Left ventricle myocardium inferior (tissue), 1 donor: ENCODE measurements around the gene KLHL7. TPM values are rescaled to one million over a fixed set of nuclear protein-coding genes. Genes with fewer than 3 reads are reported as not detected.
A peak's percentile ranks its signal among the peaks of the same experiment; 100 is the strongest.

Source experiments
- DNase-seq: peaks from one replicate; pipeline ENCODE4 v3.0.0-alpha.2; 2020
- H3K27ac ChIP-seq: fragments of 200-600 bp; replicated peaks from 2 replicates; pipeline ENCODE4 v1.8.0; 2021
- H3K27me3 ChIP-seq: fragments of 200-600 bp; 2 replicates; pipeline ENCODE4 v1.8.0; 2021; ENCODE audit warnings: low read depth
- H3K36me3 ChIP-seq: fragments of 200-600 bp; 2 replicates; pipeline ENCODE4 v1.8.0; 2021
- H3K4me1 ChIP-seq: fragments of 200-600 bp; 2 replicates; pipeline ENCODE4 v1.8.0; 2021
- H3K4me3 ChIP-seq: fragments of 200-600 bp; 2 replicates; pipeline ENCODE4 v1.8.0; 2021; ENCODE audit warnings: mild to moderate bottlenecking, moderate library complexity
- H3K9me3 ChIP-seq: fragments of 200-600 bp; replicated peaks from 2 replicates; pipeline ENCODE4 v1.8.0; 2021
- intact Hi-C: fragments of 100-400 bp; cut with micrococcal nuclease; formaldehyde crosslinking; loops from one replicate; pipeline ENCODE4 v1.11.0; 2022
- total RNA-seq: library from RNA; stranded (reverse); fragmentation: NEBNext Ultra II Directional; extraction: Animal tissue kit (Norgen Biotek cat#: 25700); gene quantifications from one replicate; pipeline ENCODE4 v1.2.1, GENCODE V29; 2021
- TF ChIP-seq, protein P1 (sequence below): fragments of 200-600 bp; IDR thresholded peaks from 2 replicates; pipeline ENCODE4 v1.8.0; 2021; ENCODE audit warnings: antibody characterized with exemption, mild to moderate bottlenecking, borderline replicate concordance
- donor health status: DM: no; HTN: yes; CAD: no; lungs with severe emphysema.

Gene KLHL7
- total RNA-seq, 1 donor from 2014 or later: 150 TPM

DNA sequence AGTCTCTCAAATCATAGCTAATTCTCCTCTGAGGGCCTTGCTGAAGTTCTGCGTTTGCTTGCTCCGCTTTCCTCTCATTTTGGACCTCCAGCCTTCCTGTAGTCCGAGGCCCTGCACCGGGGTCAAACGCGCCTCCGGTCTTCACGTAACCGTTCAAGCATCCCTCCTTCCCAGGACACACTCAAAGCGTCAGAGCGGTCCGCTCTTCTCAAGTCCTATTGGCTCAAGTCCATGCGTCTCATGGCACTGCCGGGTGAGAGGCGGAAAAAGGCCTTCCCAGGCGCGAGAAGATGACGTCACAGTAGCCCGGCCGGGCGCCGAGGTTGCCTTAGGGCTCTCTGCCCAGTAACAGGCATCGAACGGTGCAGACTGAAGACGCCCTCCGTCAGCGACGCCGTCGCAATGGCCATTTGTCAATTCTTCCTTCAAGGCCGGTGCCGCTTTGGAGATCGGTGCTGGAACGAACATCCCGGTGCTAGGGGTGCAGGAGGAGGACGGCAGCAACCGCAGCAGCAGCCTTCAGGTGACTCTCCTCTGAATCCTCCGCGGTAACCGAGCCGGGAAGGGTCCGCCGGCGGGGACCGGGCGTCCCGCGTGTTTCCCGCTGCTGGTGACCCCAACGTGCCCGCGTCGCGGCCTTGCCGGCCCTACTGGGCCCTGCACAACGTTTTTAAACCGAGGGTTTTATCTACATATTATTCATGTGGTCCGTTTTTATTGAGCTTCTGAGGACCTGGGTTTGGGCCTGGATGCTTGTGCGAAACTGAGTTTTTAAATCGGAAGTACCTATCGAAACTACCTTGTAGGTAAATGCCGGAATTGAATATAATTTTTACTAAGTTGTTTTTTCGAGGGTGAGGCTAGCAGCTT, 76.3 kb downstream of the KLHL7 start, which contains the start of gene NUP42:
TSS of gene NUP42 (plus strand) at position 365 of the 870 bp plus-strand sequence. CDS start at position 403, 38 bp downstream.
- DNase-seq: peak; percentile 93
- TF ChIP-seq, protein P1, sequence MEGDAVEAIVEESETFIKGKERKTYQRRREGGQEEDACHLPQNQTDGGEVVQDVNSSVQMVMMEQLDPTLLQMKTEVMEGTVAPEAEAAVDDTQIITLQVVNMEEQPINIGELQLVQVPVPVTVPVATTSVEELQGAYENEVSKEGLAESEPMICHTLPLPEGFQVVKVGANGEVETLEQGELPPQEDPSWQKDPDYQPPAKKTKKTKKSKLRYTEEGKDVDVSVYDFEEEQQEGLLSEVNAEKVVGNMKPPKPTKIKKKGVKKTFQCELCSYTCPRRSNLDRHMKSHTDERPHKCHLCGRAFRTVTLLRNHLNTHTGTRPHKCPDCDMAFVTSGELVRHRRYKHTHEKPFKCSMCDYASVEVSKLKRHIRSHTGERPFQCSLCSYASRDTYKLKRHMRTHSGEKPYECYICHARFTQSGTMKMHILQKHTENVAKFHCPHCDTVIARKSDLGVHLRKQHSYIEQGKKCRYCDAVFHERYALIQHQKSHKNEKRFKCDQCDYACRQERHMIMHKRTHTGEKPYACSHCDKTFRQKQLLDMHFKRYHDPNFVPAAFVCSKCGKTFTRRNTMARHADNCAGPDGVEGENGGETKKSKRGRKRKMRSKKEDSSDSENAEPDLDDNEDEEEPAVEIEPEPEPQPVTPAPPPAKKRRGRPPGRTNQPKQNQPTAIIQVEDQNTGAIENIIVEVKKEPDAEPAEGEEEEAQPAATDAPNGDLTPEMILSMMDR: no peak
- peaks cover 58% of the 10 kb centered on the region for H3K4me1 ChIP-seq
- no peaks in the 10 kb centered on the region for H3K9me3 ChIP-seq
- H3K36me3 ChIP-seq: peaks cover 13% of the 10 kb centered on the region
- peak within 1 kb of the TSS; percentile 94 for H3K4me3 ChIP-seq
- no peaks in the 10 kb centered on the region for H3K27me3 ChIP-seq
- intact Hi-C loops: loop anchor here (5.0 to 10.0 kb wide), 2 partner anchors 80 to 83 kb away; no protein-coding TSS in a partner anchor
- peak within 1 kb of the TSS; percentile 96 for H3K27ac ChIP-seq

DNA sequence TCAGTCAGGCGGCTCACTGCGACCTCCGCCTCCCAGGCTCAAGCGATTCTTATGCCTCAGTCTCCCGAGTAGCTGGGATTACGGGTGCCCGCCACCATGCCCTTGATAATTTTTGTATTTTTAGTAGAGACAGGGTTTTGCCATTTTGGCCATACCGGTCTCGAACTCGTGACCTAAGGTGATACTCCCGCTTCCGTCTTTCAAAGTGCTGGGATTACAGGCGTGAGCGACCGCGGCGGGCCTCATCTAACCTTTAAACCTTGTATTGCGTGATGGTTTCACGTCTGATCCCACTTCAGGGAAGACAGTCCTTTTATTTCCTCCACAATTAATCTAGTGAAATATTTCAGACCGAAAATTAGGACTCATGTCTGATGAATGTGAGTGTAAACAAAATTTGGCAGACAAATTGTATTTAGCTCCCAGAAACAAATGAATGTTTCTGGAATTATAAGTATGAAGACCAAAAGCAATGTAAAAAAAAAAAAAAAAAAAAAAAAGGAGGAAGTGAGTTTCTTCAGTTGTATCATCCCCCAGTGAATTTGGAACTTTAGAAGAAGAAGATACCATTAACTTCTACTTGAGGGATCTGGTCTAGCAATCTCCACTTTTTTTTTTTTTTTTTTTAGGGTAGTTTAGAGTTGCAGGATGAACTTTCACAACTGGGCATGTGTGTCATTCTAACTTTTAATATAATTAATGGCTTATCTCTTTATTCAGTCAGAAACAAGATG, 77.9 kb downstream of the KLHL7 start:
- TF ChIP-seq, protein P1: no peak
- peaks cover 29% of the 10 kb centered on the region for H3K36me3 ChIP-seq
- intact Hi-C loops: loop anchor here (5.0 to 10.0 kb wide), 2 partner anchors 81 kb away; no protein-coding TSS in a partner anchor
- H3K4me3 ChIP-seq: peak overlapping the region; percentile 94
- peak overlapping the region; percentile 96 for H3K27ac ChIP-seq
- H3K4me1 ChIP-seq: peaks cover 63% of the 10 kb centered on the region
- no peaks in the 10 kb centered on the region for H3K9me3 ChIP-seq
- no peak for DNase-seq
- H3K27me3 ChIP-seq: no peaks in the 10 kb centered on the region

DNA sequence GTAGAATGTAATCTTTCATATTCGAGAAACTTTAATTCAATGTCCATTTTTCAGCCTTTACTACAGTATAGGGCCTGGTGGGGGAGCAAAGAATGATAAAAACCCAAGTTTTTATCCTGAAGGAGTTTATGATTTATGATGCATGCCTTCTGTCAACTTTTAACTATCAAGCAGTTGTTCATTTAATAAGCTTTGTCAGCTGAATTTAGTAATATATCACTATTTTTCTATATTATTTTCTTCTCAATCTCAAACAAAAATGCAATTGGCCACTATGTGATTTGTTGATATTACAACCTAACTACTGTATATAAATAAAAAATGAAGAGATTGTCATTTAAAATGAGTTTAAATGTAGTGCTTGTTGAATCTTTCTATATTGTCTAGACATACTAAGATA, 78.7 kb downstream of the KLHL7 start:
- Histone ChIP-seq H3K9me3 (no peaks in the 10 kb centered on the region), H3K27ac (no peak overlapping the region), H3K4me1 (peaks cover 63% of the 10 kb centered on the region), H3K4me3 (no peak overlapping the region), H3K36me3 (peaks cover 37% of the 10 kb centered on the region), H3K27me3 (no peaks in the 10 kb centered on the region)
- intact Hi-C loops: loop anchor here (5.0 to 10.0 kb wide), 2 partner anchors 81 to 82 kb away; no protein-coding TSS in a partner anchor
- TF ChIP-seq, protein P1: no peak
- DNase-seq: no peak

DNA sequence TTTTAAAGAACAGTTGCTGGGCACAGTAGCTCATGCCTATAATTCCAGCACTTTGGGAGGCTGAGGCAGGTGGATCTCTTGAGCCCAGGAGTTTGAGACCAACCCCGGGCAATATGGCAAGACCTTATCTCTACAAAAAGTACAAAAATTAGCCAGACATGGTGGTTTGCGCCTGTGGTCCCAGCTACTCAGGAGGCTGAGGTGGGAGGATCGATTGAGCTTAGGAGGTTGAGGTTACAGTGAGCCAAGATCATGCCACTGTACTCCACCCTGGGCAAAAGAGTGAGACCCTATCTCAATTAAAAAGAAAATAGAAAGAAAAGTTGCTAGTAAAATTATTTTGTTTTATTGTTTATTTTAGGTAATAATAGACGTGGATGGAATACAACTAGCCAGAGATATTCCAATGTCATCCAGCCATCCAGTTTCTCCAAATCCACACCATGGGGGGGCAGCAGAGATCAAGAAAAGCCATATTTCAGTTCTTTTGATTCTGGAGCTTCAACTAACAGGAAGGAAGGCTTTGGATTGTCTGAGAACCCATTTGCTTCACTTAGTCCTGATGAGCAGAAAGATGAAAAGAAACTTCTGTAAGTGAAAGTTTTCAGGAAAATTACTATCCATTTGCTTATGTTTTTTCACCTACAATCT, 79.2 kb downstream of the KLHL7 start:
- Histone ChIP-seq H3K27ac (no peak overlapping the region), H3K27me3 (no peaks in the 10 kb centered on the region), H3K4me1 (peaks cover 63% of the 10 kb centered on the region), H3K4me3 (no peak overlapping the region), H3K36me3 (peaks cover 40% of the 10 kb centered on the region), H3K9me3 (no peaks in the 10 kb centered on the region)
- DNase-seq: no peak
- intact Hi-C loops: loop anchor here (5.0 to 10.0 kb wide), 2 partner anchors 80 to 83 kb away; no protein-coding TSS in a partner anchor
- TF ChIP-seq, protein P1: peak; percentile 67

DNA sequence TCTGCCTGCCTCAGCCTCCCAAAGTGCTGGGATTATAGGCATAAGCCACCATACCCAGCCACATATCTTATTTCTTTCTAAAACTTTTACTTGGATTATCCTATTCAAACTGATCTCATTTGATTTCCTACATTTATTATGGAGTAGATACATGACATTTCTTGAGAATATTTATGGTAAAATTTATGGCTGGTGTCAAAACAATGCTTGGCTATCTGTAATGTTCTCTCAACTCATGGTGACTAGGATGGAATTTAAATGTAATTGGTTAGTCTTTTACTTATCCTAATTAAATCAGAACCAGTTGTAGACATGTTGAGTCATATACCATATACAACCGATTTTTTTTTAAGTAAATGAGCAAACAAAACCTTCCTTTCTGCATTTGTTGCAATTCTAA, 80.4 kb downstream of the KLHL7 start:
- Histone ChIP-seq H3K9me3 (no peaks in the 10 kb centered on the region), H3K27me3 (no peaks in the 10 kb centered on the region), H3K36me3 (peaks cover 51% of the 10 kb centered on the region), H3K27ac (no peak overlapping the region), H3K4me3 (no peak overlapping the region), H3K4me1 (peaks cover 70% of the 10 kb centered on the region)
- TF ChIP-seq, protein P1: no peak
- DNase-seq: no peak
- intact Hi-C loops: loop anchor here (10.0 kb wide), 1 partner anchor 79 kb away; no protein-coding TSS in a partner anchor
